ENCODE data around the gene CRYBA2.

Gene CRYBA2

GRCh38 chr2:218998414-218999002 lies 5.3 kb upstream of the CRYBA2 start:
- no peak for DNase-seq

GRCh38 chr2:218997731-218998130 lies 4.5 kb upstream of the CRYBA2 start:
- no peak for DNase-seq

DNA sequence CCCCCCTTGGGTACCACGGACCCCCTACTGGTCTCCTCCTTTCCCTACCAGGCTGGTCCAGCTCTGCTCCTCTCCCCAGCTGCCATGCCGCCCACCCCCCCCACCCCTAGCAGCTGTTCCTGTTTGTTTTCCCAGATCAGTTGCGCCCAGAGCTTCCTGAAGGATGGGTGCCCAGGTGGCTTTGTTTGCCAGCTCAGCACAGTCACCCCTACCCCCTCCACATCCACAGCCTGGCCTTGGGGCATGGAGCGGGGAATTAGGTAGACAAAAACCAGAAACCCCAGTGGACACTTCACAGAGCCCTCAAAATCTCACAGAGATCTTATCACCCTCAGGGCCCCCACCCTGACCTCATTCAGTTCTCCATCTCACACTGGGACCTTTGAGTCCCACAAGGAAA lies 3.7 kb upstream of the CRYBA2 start:
- no peak for DNase-seq

- DNase-seq = peak; percentile 89 to 93
These were observed 2.9 kb upstream of the CRYBA2 start for GRCh38 chr2:218995972-218996711.

GRCh38 chr2:218995561-218995960 lies 2.3 kb upstream of the CRYBA2 start:
- no peak for DNase-seq

- no peak for DNase-seq
These were observed 398 bp downstream of the CRYBA2 start for GRCh38 chr2:218992703-218993344.

DNA sequence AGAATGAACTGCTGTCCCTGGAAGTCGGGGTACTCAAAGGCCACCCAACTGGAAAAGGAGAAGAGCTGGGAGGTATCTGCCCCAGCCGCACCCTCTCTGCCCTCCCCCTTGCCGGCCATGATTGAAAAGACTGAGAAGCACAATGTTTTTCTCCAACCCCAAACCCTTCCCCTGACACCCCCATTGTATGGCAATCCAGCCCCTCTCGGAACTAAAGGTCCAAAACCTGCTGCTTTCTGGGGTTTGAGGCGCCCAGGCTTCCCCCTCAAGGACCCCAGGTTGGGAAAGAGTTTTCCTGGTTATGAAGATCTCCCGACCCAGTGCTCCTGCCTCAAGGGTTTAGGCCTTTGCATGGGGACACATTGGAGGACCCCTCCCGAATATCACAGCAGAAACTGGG lies 1.0 kb downstream of the CRYBA2 start:
- no peak for DNase-seq

DNA sequence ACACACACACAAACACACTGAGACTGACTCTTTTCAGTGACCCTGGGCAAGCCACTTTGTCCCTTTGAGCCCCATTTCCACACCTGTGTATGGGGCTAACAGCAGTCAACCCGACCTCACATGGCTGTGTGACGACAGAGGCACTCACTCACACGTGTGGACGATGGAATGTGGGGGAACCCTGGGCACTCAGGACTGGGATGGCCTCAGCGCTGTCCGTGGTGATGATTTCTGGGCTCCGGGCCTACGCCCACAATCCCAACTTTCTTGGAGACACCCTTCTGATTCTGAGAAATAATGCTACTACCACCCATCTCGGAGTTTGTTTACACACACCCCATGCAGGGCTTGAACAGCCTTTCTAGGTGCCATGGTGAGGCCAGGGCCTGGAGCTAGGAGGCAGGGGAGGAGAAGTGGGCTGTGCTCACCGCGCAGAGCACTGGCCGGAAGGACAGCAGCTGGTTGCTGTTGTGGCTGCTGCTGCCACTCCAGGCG lies 1.5 kb downstream of the CRYBA2 start:
- no peak for DNase-seq

GRCh38 chr2:218990612-218991011 lies 2.6 kb downstream of the CRYBA2 start:
- DNase-seq = no peak

DNA sequence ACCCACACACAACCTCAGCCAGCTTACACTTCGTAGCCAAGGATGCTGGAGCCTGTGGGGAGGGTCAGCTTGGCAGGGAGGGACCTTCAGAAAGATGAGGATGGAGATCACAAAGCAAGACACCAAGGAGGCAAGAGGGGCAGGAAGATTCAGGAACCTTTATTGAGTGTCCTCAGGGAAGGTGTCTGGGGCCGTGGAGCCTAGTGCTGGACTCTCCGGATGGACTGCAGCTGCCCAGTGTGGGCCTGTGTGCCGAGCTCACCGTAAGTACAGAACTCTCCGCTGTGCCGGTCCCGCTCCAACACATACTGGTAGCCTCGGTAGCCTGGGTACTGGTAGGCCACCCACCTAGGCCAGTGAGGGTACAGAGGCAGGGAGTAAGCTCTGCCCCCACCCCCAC lies 3.2 kb downstream of the CRYBA2 start:
- no peak for DNase-seq

DNA sequence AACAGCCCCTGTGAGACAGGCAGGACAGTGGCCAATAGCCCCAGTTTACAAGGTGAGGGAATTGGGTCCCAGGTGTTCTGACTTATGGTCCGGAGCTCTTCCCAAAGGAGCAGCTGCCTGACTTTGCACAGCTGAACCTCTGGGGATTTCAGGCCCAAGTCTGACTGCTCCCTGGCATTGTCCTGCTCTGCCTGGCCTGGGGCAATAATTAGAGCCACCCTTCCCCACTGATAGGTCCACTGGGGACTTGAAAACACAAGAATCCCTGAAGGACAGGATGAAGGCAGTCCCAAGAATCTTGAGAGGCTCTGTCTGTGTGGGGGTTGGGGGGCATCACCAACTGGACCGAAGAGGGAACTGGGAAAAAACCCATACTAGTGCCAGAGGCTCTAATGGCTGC lies 4.6 kb downstream of the CRYBA2 start:
- no peak for DNase-seq

DNA sequence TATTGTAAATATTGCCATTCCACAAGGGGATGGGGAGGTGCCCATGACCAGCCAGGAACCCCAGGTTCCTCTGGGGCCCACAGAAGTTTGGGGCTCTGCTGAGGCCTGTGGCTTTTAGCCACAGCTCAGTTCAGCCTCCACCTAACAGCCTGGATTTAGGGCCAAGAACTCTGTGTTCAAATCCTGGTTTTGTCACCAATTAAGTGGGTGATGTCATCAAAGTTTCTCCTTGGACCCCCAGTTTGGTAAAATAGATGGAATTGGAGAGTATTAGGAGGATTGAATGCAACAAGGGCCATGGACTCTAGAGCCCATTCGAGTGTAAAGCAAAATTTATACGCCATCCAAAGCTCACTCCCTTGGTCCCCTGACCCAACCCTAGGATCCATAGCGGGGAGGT lies 5.1 kb downstream of the CRYBA2 start:
- DNase-seq = no peak

GRCh38 chr2:218986148-218986761 lies 7.0 kb downstream of the CRYBA2 start:
- DNase-seq = no peak

- DNase-seq = no peak
These were observed 7.7 kb downstream of the CRYBA2 start for GRCh38 chr2:218985325-218986091.

DNA sequence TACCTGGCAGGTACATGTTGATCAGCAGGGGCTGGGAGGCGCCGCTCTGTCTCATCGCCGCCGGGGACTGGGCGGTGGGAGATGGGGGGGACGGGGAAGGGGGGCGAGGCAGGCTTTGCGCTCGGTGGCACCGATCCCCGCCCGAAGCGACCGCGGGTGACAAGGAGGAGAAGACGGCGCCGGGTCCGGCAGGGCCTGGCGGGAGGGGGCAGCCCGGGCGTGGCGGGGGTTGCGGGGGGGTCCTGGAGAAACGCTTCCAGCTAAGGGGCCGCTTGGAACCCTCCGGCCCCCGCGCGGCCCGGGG lies 8.2 kb downstream of the CRYBA2 start, which contains the start of gene FEV:
TSS of gene FEV (minus strand) at position 164 of the 304 bp plus-strand sequence. CDS start at position 55, 109 bp downstream.
- DNase-seq = no peak

- no peak for DNase-seq
These were observed 8.8 kb downstream of the CRYBA2 start for GRCh38 chr2:218984239-218985020.

- DNase-seq = no peak
These were observed 9.3 kb downstream of the CRYBA2 start for GRCh38 chr2:218983934-218984238.

DNA sequence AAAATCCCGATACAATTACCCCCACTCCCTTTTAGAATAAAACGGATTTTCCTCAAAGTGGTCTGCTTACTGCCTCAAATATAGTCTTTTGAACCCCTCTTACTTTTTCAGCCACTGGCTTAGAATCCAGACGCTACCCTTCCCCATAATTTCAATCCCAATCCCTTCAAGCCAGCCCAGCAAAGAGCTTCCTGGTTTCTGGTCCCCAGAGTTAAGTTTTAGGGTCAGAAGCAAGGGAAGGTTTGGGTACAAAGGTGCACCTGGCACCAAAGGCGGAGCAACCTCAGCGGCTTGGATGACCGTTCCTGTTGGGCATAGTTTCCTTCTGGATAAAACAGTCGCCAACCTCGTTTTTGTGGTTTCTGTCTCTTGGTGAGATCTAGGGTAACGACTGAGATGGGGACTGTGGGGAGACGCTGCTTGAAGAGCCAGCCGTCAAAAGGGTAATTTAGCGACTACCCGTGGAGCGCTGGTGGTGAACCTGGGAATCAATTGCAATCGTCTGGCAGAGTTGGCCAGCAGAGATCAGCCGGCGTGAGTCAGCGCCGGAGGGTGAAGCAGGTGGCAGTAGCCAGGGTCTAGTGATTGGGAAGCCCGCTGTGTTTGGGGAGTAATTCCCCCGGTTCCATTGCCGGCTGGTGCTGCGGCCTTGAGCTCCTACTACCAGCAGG lies 9.8 kb downstream of the CRYBA2 start:
- DNase-seq = no peak

- DNase-seq = no peak
These were observed 10.5 kb downstream of the CRYBA2 start for GRCh38 chr2:218982586-218983262.

DNA sequence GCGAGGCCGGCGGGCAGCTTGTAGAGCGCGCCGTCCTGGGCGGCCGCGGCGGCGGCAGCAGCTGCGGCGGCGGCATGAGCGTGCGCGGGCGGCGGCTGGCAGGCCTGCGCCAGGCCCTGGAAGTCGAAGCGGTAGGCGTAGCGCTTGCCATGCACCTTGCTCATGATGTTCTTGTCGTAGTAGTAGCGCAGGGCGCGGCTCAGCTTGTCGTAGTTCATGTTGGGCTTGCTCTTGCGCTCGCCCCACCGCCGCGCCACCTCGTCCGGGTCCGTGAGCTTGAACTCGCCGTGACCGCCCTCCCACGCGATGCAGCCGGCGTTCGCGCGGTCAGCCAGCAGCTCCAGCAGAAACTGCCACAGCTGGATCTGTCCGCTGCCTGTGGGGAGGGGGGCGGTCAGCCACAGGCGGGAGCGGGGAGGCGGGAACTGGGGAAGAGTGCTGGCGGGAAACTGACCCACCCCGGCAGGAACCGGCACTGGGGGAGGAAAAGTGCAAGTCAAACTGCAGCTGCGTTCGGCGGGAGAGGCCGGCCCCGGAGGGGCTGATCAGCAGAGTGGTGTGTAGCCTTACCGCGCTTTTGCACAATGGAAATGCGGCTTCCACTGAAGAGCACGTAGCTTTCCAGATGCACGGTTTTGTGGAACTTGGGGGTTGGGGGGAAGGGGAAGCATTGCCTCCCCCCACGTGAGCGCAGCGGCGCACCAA lies 11.2 kb downstream of the CRYBA2 start:
- DNase-seq = no peak

Data from stimulated activated CD4-positive, alpha-beta T cell treated with anti-CD3 and anti-CD28 coated beads, Interleukin-2, amount 100 ng/mL, for 48 hours (primary cell).